ENCODE measurements around the gene MEGF11.

Gene MEGF11

DNA sequence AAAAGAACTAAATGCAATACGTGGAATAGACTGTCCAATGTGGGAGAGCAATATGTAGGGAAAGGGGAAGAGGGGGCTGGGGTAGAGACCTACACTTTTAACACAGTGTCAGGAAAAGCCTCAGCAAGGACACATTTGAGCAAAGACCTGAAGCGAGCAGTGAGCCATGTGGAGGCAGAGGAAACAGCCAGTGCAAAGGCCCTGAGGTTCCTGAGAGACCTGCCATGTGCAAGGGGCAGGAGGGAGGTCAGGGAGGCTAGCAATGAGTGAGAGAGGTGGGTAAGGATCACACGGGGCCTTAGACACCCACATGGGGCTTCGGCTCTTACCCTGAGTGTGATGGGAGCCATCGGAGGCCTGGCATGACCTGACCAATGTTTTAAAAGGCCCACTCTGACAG lies 203.3 kb downstream of the MEGF11 start:
- no peak for TF ChIP-seq GATA2 (IDR thresholded peaks at IDR 0.05; ENCODE audit: low read depth, low read length)
- no peak for TF ChIP-seq GATA3 (IDR thresholded peaks at IDR 0.05; ENCODE audit: low read depth, low read length)

DNA sequence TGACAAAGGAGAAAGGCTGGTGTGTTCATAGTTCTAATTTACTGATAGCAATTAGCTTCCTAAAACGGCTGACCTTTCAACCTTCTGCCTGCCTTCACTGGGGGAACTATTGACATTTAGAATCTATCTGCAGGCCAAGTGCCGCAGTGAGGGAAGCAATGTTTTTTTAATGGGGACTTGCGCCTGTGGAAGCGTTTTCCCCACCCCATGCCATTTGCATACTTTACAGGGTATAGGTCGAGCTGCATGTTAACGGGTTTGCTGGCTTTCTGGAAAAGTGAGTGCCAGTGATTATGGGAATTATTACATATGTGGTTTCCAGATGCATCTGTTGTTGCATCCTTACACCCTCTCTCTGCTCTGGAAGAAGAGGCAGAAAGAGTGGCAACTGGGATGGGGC lies 204.2 kb downstream of the MEGF11 start:
- no peak for TF ChIP-seq GATA2 (IDR thresholded peaks at IDR 0.05; ENCODE audit: low read depth, low read length)
- no peak for TF ChIP-seq GATA3 (IDR thresholded peaks at IDR 0.05; ENCODE audit: low read depth, low read length)

DNA sequence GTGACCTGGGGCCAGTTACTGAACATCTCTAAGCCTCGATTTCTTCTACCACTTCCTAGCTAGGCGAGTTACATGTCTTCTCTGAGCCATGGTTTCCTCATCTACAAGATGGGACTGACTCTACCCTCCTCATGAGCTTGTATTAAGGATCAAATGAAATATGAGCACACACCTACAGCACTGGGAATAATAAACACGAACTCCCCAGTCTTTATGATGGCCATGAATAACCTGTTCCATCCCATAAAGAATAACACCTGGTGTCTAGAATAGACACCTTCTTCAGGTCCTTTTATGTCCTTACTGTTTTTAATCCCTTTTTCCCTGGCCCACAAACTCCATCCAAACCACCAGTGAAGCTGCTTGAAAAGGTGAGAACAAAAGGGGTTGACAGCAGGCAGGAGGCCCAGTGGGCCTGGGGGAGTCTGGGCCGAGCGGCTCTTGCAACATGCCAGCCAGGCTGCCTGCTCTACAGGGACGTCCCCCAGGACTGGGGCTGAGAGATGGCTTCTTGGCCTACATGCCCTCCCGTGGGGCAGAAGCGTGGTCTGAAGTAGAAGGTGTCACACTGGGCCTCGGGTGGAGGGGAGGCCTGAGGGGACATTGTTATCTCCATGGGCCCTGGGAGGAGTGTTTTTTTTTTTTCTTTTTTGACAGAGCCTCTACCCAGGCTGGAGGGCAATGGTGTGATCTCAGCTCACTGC lies 206.1 kb downstream of the MEGF11 start:
- TF ChIP-seq GATA3 (IDR thresholded peaks at IDR 0.05; ENCODE audit: low read depth, low read length), result no peak
- TF ChIP-seq GATA2 (IDR thresholded peaks at IDR 0.05; ENCODE audit: low read depth, low read length), result no peak

DNA sequence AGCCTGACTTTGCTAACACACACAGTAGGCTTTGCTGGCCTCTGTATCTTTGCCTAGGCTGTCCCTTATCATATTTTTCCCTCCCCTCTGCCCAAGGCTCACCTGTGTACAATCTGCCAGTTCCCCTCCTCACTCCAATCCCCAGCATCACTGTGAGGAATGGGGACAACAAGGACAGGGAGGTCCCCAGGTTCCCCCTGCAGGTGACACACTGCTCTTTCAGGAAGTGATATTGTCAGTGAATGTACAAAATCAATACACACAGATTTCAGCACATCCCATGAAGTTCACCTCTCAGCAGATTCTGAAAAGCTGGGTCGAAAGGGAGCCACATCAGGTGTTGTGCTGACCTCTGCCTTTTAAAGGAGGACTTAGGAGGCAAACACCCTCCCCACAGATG lies 206.8 kb downstream of the MEGF11 start:
- TF ChIP-seq GATA2 (IDR thresholded peaks at IDR 0.05; ENCODE audit: low read depth, low read length) (no peak), GATA3 (IDR thresholded peaks at IDR 0.05; ENCODE audit: low read depth, low read length) (no peak)

DNA sequence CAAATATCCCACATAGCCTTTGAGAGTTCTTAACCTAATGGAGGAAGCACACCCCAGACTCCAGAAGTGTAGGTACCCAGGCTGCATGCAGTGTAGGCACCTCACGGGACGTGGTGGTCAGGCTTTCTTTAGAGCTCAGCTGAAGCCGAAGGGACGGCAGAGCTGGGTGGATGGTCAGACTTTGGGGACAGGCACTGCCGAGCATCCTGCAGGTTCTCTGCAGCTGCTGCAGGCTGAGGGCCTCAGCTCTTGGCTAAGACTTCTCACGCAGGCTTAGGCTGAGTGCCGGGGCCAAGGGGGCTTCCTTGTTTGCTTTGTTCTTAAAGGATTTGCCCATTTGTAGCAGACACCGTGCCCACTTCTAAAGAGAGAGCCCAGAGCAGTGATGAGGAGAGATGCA lies 207.2 kb downstream of the MEGF11 start:
- TF ChIP-seq GATA2 (IDR thresholded peaks at IDR 0.05; ENCODE audit: low read depth, low read length), result no peak
- no peak for TF ChIP-seq GATA3 (IDR thresholded peaks at IDR 0.05; ENCODE audit: low read depth, low read length)

DNA sequence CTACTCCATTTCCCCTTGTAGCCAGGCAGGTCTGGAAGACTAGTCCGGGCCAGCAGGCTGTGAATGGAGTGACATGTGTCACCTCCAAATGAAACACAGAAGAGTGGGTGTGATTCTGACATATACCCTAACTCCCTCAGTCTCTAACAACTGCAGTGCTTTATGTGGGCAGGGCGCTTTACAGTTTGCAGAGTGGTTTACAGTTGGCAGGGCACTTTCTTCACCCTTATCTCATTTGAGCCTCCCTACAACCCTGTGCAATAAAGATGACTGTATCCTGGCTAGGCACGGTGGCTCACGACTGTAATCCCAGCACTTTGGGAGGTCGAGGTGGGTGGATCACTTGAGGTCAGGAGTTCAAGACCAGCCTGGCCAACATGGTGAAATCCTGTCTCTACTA lies 208.0 kb downstream of the MEGF11 start:
- TF ChIP-seq GATA2 (IDR thresholded peaks at IDR 0.05; ENCODE audit: low read depth, low read length), result no peak
- TF ChIP-seq GATA3 (IDR thresholded peaks at IDR 0.05; ENCODE audit: low read depth, low read length), result no peak

DNA sequence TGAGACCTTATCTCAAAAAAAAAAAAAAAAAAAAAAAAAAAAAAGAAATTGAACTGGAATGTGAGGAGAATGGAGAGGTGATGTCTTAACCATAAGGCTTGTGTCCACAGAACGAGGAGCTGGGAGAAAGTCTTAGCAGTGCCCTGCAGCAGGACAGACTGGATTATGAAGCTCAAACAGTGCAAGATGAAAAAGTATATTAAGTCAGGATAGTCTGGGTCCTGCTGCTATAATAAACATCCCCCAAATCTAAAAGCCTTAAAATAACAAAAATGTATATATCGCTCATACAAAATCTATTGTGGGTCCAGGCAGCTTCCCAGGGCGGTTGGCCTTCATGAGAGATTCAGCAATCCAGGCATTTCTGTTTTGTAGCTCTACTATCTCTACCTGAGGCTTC lies 208.7 kb downstream of the MEGF11 start:
- no peak for TF ChIP-seq GATA3 (IDR thresholded peaks at IDR 0.05; ENCODE audit: low read depth, low read length)
- TF ChIP-seq GATA2 (IDR thresholded peaks at IDR 0.05; ENCODE audit: low read depth, low read length), result no peak

DNA sequence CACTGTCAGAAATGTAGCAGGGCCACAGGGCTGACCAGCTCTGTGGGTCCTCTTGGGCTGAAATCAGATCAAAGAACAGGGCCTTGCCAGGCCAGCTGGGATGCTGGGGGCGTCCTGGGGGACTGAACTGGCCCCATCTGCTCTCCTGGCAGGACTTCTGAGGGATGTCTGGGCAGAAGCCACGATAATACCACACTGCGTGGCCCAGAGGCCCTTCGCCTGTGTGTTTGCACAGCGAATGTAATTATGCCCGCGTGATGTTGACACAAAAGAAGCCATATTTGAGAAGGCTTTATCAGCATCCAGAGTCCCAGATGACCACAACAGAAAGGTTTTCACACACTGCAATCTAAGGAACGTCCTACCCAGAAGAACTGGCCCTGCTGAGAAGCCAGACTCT lies 210.3 kb downstream of the MEGF11 start:
- TF ChIP-seq GATA2 (IDR thresholded peaks at IDR 0.05; ENCODE audit: low read depth, low read length) (no peak), GATA3 (IDR thresholded peaks at IDR 0.05; ENCODE audit: low read depth, low read length) (no peak)

DNA sequence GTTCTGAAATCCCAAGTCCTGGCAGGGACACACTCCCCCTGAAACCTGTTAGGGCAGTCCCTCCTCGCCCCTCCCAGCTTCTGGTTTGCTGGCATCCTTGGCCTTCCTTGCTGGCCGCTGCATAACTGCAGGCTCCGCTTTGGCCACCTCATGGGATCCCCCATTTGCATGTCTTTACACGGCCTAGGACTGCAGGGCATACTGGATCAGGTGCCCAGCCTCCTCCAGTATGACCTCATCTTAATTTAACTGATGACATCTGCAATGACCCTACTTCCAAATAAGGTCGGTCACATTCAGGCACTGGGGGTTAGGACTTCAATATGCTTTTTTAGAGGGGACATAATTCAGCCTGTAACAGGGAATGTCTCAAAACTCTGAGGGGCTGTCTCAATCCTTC lies 210.9 kb downstream of the MEGF11 start:
- TF ChIP-seq GATA2 (IDR thresholded peaks at IDR 0.05; ENCODE audit: low read depth, low read length), result no peak
- TF ChIP-seq GATA3 (IDR thresholded peaks at IDR 0.05; ENCODE audit: low read depth, low read length), result no peak

DNA sequence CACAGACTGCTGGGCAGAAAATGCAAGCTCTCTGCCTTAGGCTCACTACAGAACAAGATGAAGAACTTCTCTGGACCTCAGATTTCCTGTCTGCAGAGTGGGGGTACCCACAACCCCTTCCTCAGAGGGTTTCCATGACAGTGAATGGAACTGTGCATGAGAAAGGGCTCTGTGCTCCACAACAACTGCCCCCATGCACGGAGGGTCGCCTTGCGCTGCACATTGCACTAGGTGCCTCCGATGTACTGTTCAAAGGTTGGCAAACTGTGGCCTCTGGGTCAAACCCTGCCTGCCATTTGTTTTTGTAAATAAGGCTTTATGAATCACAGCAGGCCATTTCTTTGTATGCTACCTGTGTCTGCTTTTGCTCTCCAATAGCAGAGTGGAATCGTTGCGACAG lies 212.3 kb downstream of the MEGF11 start:
- no peak for TF ChIP-seq GATA3 (IDR thresholded peaks at IDR 0.05; ENCODE audit: low read depth, low read length)
- no peak for TF ChIP-seq GATA2 (IDR thresholded peaks at IDR 0.05; ENCODE audit: low read depth, low read length)

DNA sequence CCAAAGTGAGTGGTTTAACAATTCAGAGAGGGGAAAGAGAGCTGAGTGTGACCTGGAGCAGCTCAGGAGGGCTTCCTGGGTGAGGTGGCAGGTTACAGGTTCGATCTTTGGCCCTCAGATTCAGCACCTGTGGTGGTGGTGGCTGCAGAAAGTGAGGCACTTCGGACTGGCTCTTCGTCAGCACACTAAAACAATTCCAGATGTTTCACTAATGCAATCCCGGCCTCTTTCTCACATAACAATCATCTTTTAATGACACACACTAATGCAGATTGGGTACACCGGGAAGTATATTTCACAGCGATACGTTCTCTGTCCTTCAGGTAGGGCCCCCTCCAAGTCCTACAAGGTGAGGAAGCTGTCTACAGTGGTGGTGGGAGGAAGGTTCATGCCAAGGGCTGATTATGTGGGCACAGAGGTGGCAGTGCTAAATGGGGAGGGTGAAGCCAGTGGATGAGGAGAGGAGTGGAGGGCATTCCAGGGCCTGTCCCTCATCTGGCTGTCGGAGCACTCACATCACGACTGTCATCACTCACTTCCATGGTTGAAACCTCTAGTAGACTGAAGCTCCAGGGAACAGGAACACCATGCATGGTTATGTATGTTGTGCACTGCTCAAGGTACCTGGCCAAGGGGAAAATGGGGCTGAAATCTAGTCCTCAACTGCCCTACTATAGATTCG lies 213.2 kb downstream of the MEGF11 start:
- TF ChIP-seq GATA3 (IDR thresholded peaks at IDR 0.05; ENCODE audit: low read depth, low read length) (no peak), GATA2 (IDR thresholded peaks at IDR 0.05; ENCODE audit: low read depth, low read length) (no peak)

DNA sequence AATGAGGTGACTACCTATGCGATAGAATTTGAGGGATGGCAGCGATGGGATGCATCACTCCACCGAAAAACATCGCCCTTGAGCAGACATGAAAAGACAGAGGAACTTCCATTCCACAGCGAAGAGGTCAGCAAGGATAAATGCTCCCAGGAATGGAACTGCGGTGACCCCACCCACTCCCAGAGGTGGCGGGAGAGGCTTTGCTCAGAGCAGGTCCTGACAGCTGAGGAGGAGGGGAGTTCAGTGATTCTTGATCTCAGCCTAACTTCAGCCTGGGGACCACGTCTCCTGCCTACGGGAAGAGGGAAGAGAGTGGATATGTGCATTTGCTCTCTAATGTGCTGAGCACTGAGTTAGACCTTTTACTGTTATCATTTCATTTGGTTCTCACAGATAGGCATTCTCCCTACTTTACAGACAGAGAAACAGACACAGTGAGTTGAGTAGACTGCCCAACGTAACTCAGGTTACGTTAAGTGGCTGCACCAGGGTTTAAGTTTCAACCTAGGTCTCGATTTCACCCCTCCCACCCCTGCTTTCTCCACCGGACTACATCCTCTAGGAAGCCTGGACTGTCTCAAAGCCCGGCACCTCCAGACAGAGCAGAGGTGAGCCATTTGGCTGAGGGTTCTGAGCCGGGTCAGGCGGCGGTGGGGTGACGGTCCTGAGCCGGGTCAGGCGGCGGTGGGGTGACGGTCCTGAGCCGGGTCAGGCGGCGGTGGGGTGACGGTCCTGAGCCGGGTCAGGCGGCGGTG lies 214.3 kb downstream of the MEGF11 start:
- TF ChIP-seq GATA3 (IDR thresholded peaks at IDR 0.05; ENCODE audit: low read depth, low read length) (no peak), GATA2 (IDR thresholded peaks at IDR 0.05; ENCODE audit: low read depth, low read length) (no peak)

DNA sequence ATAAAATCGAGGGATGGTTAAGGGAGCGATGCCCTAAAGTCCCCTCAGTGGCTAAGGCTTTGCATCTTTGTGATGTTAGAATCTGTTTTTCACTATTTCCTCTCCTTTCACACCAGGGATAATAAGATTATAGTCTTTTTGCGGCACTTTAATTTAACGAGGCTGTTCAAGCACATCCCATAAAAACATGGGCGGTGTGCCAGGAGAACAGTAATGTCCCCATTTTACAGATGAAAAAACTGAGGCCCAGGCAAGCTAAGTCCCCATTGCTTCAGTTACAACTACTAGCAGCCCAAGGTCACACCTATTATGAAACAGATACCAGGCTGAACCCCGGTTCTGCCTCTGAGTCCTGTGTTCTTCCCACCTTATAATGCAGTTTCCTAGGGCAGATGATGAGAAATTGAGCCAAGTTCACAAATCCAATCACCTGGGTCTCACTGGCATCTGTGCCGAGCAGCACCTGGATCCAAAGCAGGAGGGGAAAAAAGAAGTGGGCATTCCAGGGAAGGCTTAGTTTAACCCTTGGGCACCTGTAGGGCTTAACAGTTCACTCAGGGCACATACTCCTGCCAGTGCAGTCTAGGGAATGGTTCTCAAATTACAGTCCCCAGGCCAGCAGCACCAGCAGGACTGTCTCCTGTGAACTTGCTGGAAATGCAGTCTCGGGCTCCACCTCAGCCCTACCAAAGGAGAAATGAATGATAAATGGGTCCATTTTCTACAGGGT lies 215.0 kb downstream of the MEGF11 start:
- TF ChIP-seq GATA3 (IDR thresholded peaks at IDR 0.05; ENCODE audit: low read depth, low read length) (no peak), GATA2 (IDR thresholded peaks at IDR 0.05; ENCODE audit: low read depth, low read length) (no peak)

DNA sequence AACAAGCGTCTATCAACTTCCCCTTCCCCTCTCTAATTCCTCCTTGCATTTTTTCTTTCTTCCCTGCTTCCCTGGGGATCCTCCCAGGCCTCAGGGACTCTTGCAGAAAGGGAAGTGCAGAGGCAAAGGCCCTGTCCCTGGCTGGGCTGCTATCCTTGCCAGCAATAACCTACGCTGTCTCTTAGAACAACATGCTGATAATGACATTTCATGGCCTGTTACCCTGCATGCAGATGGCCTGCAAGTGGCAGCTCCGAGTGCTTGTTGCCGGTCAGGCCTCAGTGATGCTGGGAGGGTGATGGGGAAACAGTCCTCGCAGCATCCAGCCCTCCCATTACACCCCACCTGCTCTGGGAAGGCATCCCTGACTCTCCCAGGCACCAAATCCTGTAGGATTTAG lies 216.7 kb downstream of the MEGF11 start:
- TF ChIP-seq GATA2 (IDR thresholded peaks at IDR 0.05; ENCODE audit: low read depth, low read length) (no peak), GATA3 (IDR thresholded peaks at IDR 0.05; ENCODE audit: low read depth, low read length) (no peak)
